K562 (cell line): Measurements from ENCODE around the gene MAN2A1. TPM values are rescaled to one million over a fixed set of nuclear protein-coding genes. Genes with fewer than 3 reads are reported as not detected.

Experiments
- ATAC-seq: fragments of 200-7000 bp; cut with Tn5 transposase; 3 replicates; pipeline ENCODE4 v1.9.1; 2020; ENCODE audit warnings: moderate library complexity
- BruUV-seq: library from RNA; stranded (reverse); fragments of 400-500 nt; replicated peaks from 2 replicates; lab custom pipeline; 2021; lab: Mats Ljungman, UMichigan
- CTCF ChIA-PET: fragments of 300-600 bp; formaldehyde crosslinking; extraction: SDS; loops from one replicate; lab custom pipeline; 2021; ENCODE audit warnings: low intra/inter-chr PET ratio; lab: Yijun Ruan, JAX
- POLR2A ChIA-PET: fragments of 300-600, 350-650 bp; sonication (Branson Sonifier 250); formaldehyde crosslinking; extraction: SDS; loops from one replicate; lab custom pipeline; 2021; ENCODE audit warnings: antibody characterized with exemption, inconsistent platforms; lab: Yijun Ruan, JAX
- DNase-seq, 4 experiments: peaks; one replicate each; pipeline versions ENCODE4 v3.0.0 to v3.0.0-alpha.2; 2011 to 2018; ENCODE audit warnings: low spot score in 3 of 4, mixed read lengths in 3 of 4; ENCODE audit errors: extremely low read depth in 1 of 4
- FAIRE-seq: peaks from 2 replicates; lab custom pipeline; 2011; peaks lifted over from hg19 to GRCh38; lab: Jason Lieb, UNC
- H2AFZ ChIP-seq: 2 replicates; pipeline ENCODE4 v1.6.0; 2011; ENCODE audit warnings: low read depth, low read length, control low read depth, inconsistent platforms
- H3K27ac ChIP-seq: fragments of 200-600 bp; 3 replicates; pipeline ENCODE4 v1.8.0; 2011; ENCODE audit warnings: low read depth, mild to moderate bottlenecking, control low read depth, inconsistent platforms, low read length, moderate library complexity, mixed read lengths; ENCODE audit errors: extremely low read depth
- H3K27me3 ChIP-seq, 2 experiments: fragments of 300-600 bp in 1 of 2; 2 replicates in 1 of 2; 3 replicates in 1 of 2; pipeline versions ENCODE4 v1.6.0 to v1.8.0; 2011; ENCODE audit warnings: inconsistent platforms in 2 of 2, low read length in 2 of 2, mild to moderate bottlenecking in 1 of 2, mixed read lengths in 1 of 2, moderate library complexity in 1 of 2; ENCODE audit not compliant: control insufficient read depth in 2 of 2, insufficient read depth in 2 of 2
- H3K36me3 ChIP-seq: fragments of 300-600 bp; 3 replicates; pipeline ENCODE4 v1.8.0; 2011; ENCODE audit warnings: mild to moderate bottlenecking, low read length, inconsistent platforms; ENCODE audit not compliant: control insufficient read depth, insufficient read depth
- H3K4me1 ChIP-seq, 2 experiments: fragments of 200-600 bp in 1 of 2; replicated peaks in 1 of 2; 2 replicates in 1 of 2; 3 replicates in 1 of 2; pipeline versions ENCODE4 v1.5.1 to v1.8.0; 2011; ENCODE audit warnings: inconsistent platforms in 2 of 2, low read length in 2 of 2, mild to moderate bottlenecking in 1 of 2, mixed read lengths in 1 of 2, moderate library complexity in 1 of 2; ENCODE audit not compliant: control insufficient read depth in 2 of 2, insufficient read depth in 2 of 2
- H3K4me2 ChIP-seq: 2 replicates; pipeline ENCODE4 v1.6.1; 2011; ENCODE audit warnings: low read length, control low read depth, inconsistent platforms, mixed read lengths; ENCODE audit not compliant: insufficient read depth
- H3K4me3 ChIP-seq: fragments of 200-600 bp; sonication (generic), shearing (Covaris generic); 2 replicates; pipeline ENCODE4 v1.5.1; 2016; ENCODE audit warnings: control low read depth, inconsistent platforms
- H3K79me2 ChIP-seq: fragments of 200-600 bp; 3 replicates; pipeline ENCODE4 v1.8.0; 2011; ENCODE audit warnings: low read length, inconsistent platforms; ENCODE audit not compliant: control insufficient read depth, insufficient read depth
- H3K9ac ChIP-seq, 2 experiments: 2 replicates each; pipeline versions ENCODE4 v1.6.0 to v1.6.1; 2011; ENCODE audit warnings: low read depth in 2 of 2, low read length in 2 of 2, control low read depth in 1 of 2, inconsistent platforms in 1 of 2, mild to moderate bottlenecking in 1 of 2, mixed read lengths in 1 of 2; ENCODE audit not compliant: insufficient read depth in 1 of 2
- H3K9me1 ChIP-seq: one replicate; pipeline ENCODE4 v1.6.0; 2011; ENCODE audit warnings: inconsistent platforms, mild to moderate bottlenecking, low read length, moderate library complexity; ENCODE audit not compliant: control insufficient read depth, insufficient read depth
- H3K9me3 ChIP-seq: replicated peaks from 2 replicates; pipeline ENCODE4 v1.5.1; 2011; ENCODE audit warnings: low read depth, low read length, inconsistent platforms; ENCODE audit not compliant: control insufficient read depth, insufficient read depth
- H4K20me1 ChIP-seq: replicated peaks from 2 replicates; pipeline ENCODE4 v1.6.1; 2011; ENCODE audit warnings: low read length, inconsistent platforms, mixed read lengths; ENCODE audit not compliant: control insufficient read depth, insufficient read depth
- CREM ChIP-seq: IDR thresholded peaks from 2 replicates; pipeline ENCODE4 v1.6.1; 2014; ENCODE audit warnings: antibody characterized with exemption, low read depth
- FOSL1 ChIP-seq: fragments of 200-800 bp; sonication (Bioruptor generic); conservative IDR thresholded peaks from 2 replicates; pipeline ENCODE4 v1.6.1; 2016; ENCODE audit warnings: missing genetic modification characterization, missing compliant biosample characterization
- ILK ChIP-seq: fragments of 450-650 bp; IDR thresholded peaks from 2 replicates; pipeline ENCODE4 v1.6.1; 2016; ENCODE audit warnings: missing genetic modification characterization, low read depth, mild to moderate bottlenecking, missing compliant biosample characterization, moderate library complexity, borderline replicate concordance
- MEIS2 ChIP-seq: fragments of 450-650 bp; IDR thresholded peaks from 2 replicates; pipeline ENCODE4 v1.6.1; 2014; ENCODE audit warnings: mild to moderate bottlenecking; ENCODE audit not compliant: partially characterized antibody
- PBX2 ChIP-seq, 2 experiments: IDR thresholded peaks in 1 of 2; conservative IDR thresholded peaks in 1 of 2; 2 replicates each; pipeline ENCODE4 v1.6.1; 2016; ENCODE audit warnings: low read depth in 2 of 2, mild to moderate bottlenecking in 1 of 2, missing compliant biosample characterization in 1 of 2, missing genetic modification characterization in 1 of 2, moderate library complexity in 1 of 2
- TCF3 ChIP-seq: sonication (generic); formaldehyde crosslinking; IDR thresholded peaks from 2 replicates; pipeline ENCODE4 v1.4.0; 2020; ENCODE audit warnings: mild to moderate bottlenecking, missing genetic modification reagents
- TFAP4 ChIP-seq: sonication (generic); formaldehyde crosslinking; IDR thresholded peaks from 2 replicates; pipeline ENCODE4 v1.8.0; 2022; ENCODE audit warnings: missing genetic modification reagents, mild to moderate bottlenecking, moderate library complexity, borderline replicate concordance
- ZBTB17 ChIP-seq: fragments of 450-650 bp; formaldehyde crosslinking; IDR thresholded peaks from 2 replicates; pipeline ENCODE4 v1.4.0; 2020; ENCODE audit warnings: mild to moderate bottlenecking
- ZFP36 ChIP-seq: fragments of 150-350 bp; IDR thresholded peaks from 2 replicates; pipeline ENCODE4 v1.6.1; 2018; ENCODE audit warnings: low read length, low read depth; ENCODE audit not compliant: partially characterized antibody
- ZNF311 ChIP-seq: fragments of 250-450 bp; sonication (Bioruptor Pico); IDR thresholded peaks from 2 replicates; pipeline ENCODE4 v1.4.0; 2020; ENCODE audit warnings: mild to moderate bottlenecking, moderate library complexity
- ZNF511 ChIP-seq: sonication (generic); formaldehyde crosslinking; IDR thresholded peaks from 2 replicates; pipeline ENCODE4 v1.8.0; 2022; ENCODE audit warnings: mild to moderate bottlenecking, missing genetic modification reagents
- WGBS: fragments of 100-300 bp; shearing (Covaris generic); methylation state at CpG from one replicate; pipeline ENCODE4 v1.1.6; 2016; ENCODE audit warnings: low coverage, mixed read lengths; ENCODE audit not compliant: insufficient coverage; ENCODE audit errors: missing lambda C conversion rate; 5-methylcytosine and 5-hydroxymethylcytosine counted together
- in situ Hi-C: fragments of 300-500 bp; cut with MboI; formaldehyde crosslinking; loops from 4 replicates; pipeline ENCODE4 v1.15.0; 2018; ENCODE audit warnings: inconsistent platforms, mixed read lengths
- intact Hi-C: fragments of 100-400 bp; cut with micrococcal nuclease; formaldehyde crosslinking; loops from 2 replicates; pipeline ENCODE4 v1.14.2; 2022
- polyA plus RNA-seq, 8 experiments: library from polyadenylated mRNA; depleted of rRNA in 4 of 8; stranded (reverse) in 5 of 8; unstranded in 3 of 8; fragments of >200 nt; fragmentation: Nextera tagmentation in 2 of 8; fragmentation: Illumina TruSeq in 1 of 8; extraction: Ambion mirVana in 2 of 8; extraction: Trizol in 1 of 8; gene quantifications; 2 replicates each; pipeline versions ENCODE4 v1.2.1 to v1.2.3, GENCODE V29; 2011 to 2014; ENCODE audit warnings: inconsistent platforms in 1 of 8, missing spikeins in 1 of 8
- total RNA-seq, 7 experiments: library from RNA; depleted of rRNA in 6 of 7; stranded (reverse); fragments of >200 nt in 6 of 7; fragmentation: Illumina TruSeq in 2 of 7; extraction: Trizol in 2 of 7; gene quantifications; 2 replicates each; pipeline versions ENCODE4 v1.2.1 to v1.2.3, GENCODE V29; 2011 to 2021; ENCODE audit warnings: low replicate concordance in 1 of 7

The MAN2A1 gene
- total and polyA plus RNA-seq, 9 of the 15 experiments (the other 6 are each of a cell fraction or from before 2014, with no cell fraction given), result 5.2 to 32.0 (median 19.8) TPM

GRCh38 chr5:109865637-109866036 lies 175.9 kb downstream of the MAN2A1 start:
- BruUV-seq, result no TSS peak
- in situ Hi-C loops, result no loop called here
- H3K9ac ChIP-seq, result no peak overlapping the region
- FAIRE-seq (peak; percentile 69), DNase-seq (peak in 1 of 4 experiments; percentile 37), ATAC-seq (peak; percentile 45; the same call in 2 of the 3 replicates)
- TF ChIP-seq ZNF311 (CRISPR knock-in tag) (no peak), FOSL1 (peak; percentile 90), ZFP36 (peak; percentile 5), ZBTB17 (CRISPR knock-in tag) (no peak), TCF3 (CRISPR knock-in tag) (0 out of 2 replicates have a peak, but pooled peaks have one; percentile 16), ILK (no peak), MEIS2 (peak; percentile 31), CREM (no peak), TFAP4 (CRISPR knock-in tag) (peak; percentile 46; the same call in 1 of the 2 replicates), PBX2 (CRISPR knock-in tag; IDR thresholded peaks at IDR 0.05; ENCODE audit: low read depth) (no peak), PBX2 (tag; conservative IDR thresholded peaks at IDR 0.05; ENCODE audit: low read depth) (0 out of 2 replicates have a peak, but pooled peaks have one; percentile 27), ZNF511 (CRISPR knock-in tag) (no peak)
- no peak overlapping the region for H2AFZ ChIP-seq
- H3K27me3 ChIP-seq, result no peaks in the 10 kb centered on the region
- H3K36me3 ChIP-seq, result peaks cover 48% of the 10 kb centered on the region
- no peak overlapping the region for H3K4me3 ChIP-seq
- H3K4me2 ChIP-seq, result no peak overlapping the region
- intact Hi-C loops, result no loop called here
- no peaks in the 10 kb centered on the region; a peak in 2 of 5 replicates for H3K4me1 ChIP-seq
- no peaks in the 10 kb centered on the region for H3K9me1 ChIP-seq
- WGBS, result 67% methylated on average over 2 of the region's 2 CpGs
- no peaks in the 10 kb centered on the region for H4K20me1 ChIP-seq
- ChIA-PET POLR2A (no interaction called here), CTCF (no interaction called here)
- peak overlapping the region; percentile 20; the same call in 1 of the 3 replicates for H3K27ac ChIP-seq
- no peaks in the 10 kb centered on the region for H3K9me3 ChIP-seq
- no peaks in the 10 kb centered on the region for H3K79me2 ChIP-seq
